Smooth muscle cell (in vitro differentiated cells): ENCODE measurements around the gene TLX3. TPM values are rescaled to one million over a fixed set of nuclear protein-coding genes. Genes with fewer than 3 reads are reported as not detected.
"Not testable (repeated sequence)": the region's sequence is repeated elsewhere in the genome, so short reads cannot be mapped to it uniquely, and the experiment has no call there.

Experiments
- DNase-seq: peaks from one replicate; lab custom pipeline; 2025; ENCODE audit not compliant: unreplicated experiment; lab: John Stamatoyannopoulos, UW
- H2AFZ ChIP-seq: fragments of 200-600 bp; sonication (generic); 2 replicates; pipeline ENCODE4 v1.6.0; 2016; ENCODE audit warnings: antibody characterized with exemption, low read depth, mild to moderate bottlenecking
- H3F3A ChIP-seq: fragments of 200-600 bp; sonication (generic); 2 replicates; pipeline ENCODE4 v1.6.0; 2017; ENCODE audit warnings: antibody characterized with exemption, low read depth
- H3K27ac ChIP-seq: fragments of 200-600 bp; sonication (generic); 2 replicates; pipeline ENCODE4 v1.5.1; 2016; ENCODE audit warnings: low read depth, mild to moderate bottlenecking
- H3K27me3 ChIP-seq: fragments of 200-600 bp; sonication (generic); 2 replicates; pipeline ENCODE4 v1.6.1; 2016; ENCODE audit warnings: low read depth, mild to moderate bottlenecking
- H3K36me3 ChIP-seq: fragments of 200-600 bp; sonication (generic); 2 replicates; pipeline ENCODE4 v1.5.1; 2016; ENCODE audit warnings: low read depth
- H3K4me1 ChIP-seq: fragments of 200-600 bp; sonication (generic); 2 replicates; pipeline ENCODE4 v1.5.1; 2016; ENCODE audit warnings: low read depth
- H3K4me2 ChIP-seq: fragments of 200-600 bp; sonication (generic); 2 replicates; pipeline ENCODE4 v1.6.0; 2016; ENCODE audit warnings: mild to moderate bottlenecking
- H3K4me3 ChIP-seq: fragments of 200-600 bp; sonication (generic); 2 replicates; pipeline ENCODE4 v1.5.1; 2016; ENCODE audit warnings: mild to moderate bottlenecking
- H3K79me2 ChIP-seq: fragments of 200-600 bp; sonication (generic); 2 replicates; pipeline ENCODE4 v1.6.0; 2016; ENCODE audit warnings: low read depth, mild to moderate bottlenecking
- H3K9ac ChIP-seq: fragments of 200-600 bp; sonication (generic); 2 replicates; pipeline ENCODE4 v1.6.0; 2016; ENCODE audit warnings: low read depth
- H3K9me3 ChIP-seq: fragments of 200-600 bp; sonication (generic); replicated peaks from 2 replicates; pipeline ENCODE4 v1.5.1; 2016; ENCODE audit warnings: low read depth
- H4K20me1 ChIP-seq: fragments of 200-600 bp; sonication (generic); 2 replicates; pipeline ENCODE4 v1.6.0; 2016; ENCODE audit warnings: low read depth
- CTCF ChIP-seq: fragments of 200-600 bp; sonication (generic); IDR thresholded peaks from 2 replicates; pipeline ENCODE4 v1.5.1; 2017; ENCODE audit warnings: borderline replicate concordance, mild to moderate bottlenecking, antibody characterized with exemption; ENCODE audit not compliant: insufficient read depth, poor library complexity, severe bottlenecking
- WGBS: methylation state at CpG from one replicate; pipeline ENCODE4 v1.1.7; 2016; ENCODE audit warnings: low lambda C conversion rate; 5-methylcytosine and 5-hydroxymethylcytosine counted together
- polyA plus RNA-seq: library from polyadenylated mRNA; unstranded; fragments of >200 nt; fragmentation: Nextera tagmentation; extraction: Ambion mirVana; gene quantifications from 2 replicates; pipeline ENCODE4 v1.2.1, GENCODE V29; 2016
- total RNA-seq: library from RNA; depleted of rRNA; stranded (reverse); fragments of >200 nt; gene quantifications from 2 replicates; pipeline ENCODE4 v1.2.3, GENCODE V29; 2014

The TLX3 gene
- total and polyA plus RNA-seq, 2 experiments from 2014 or later, result 0.10 TPM; not detected in 1

GRCh38 chr5:171291371-171291770 is 17.7 kb upstream of the TLX3 start:
- Histone ChIP-seq H3K36me3 (no peaks in the 10 kb centered on the region), H3K4me3 (no peak overlapping the region), H3K4me1 (peaks cover 6% of the 10 kb centered on the region), H3K27ac (no peak overlapping the region), H3K27me3 (no peaks in the 10 kb centered on the region), H3K4me2 (no peak overlapping the region), H3K79me2 (no peaks in the 10 kb centered on the region), H3F3A (peaks cover 11% of the 10 kb centered on the region), H3K9me3 (no peaks in the 10 kb centered on the region), H3K9ac (no peak overlapping the region), H2AFZ (no peak overlapping the region), H4K20me1 (no peaks in the 10 kb centered on the region)
- 81% methylated on average over 4 of the region's 4 CpGs for WGBS
- no peak for DNase-seq
- no peak for TF ChIP-seq CTCF

- H3K27ac ChIP-seq, result peak overlapping the region; percentile 59
- no peaks in the 10 kb centered on the region for H3K9me3 ChIP-seq
- H3K9ac ChIP-seq, result no peak overlapping the region
- H3F3A ChIP-seq, result peaks cover 14% of the 10 kb centered on the region
- no peak overlapping the region for H2AFZ ChIP-seq
- H3K4me2 ChIP-seq, result peak overlapping the region; percentile 61
- no peaks in the 10 kb centered on the region for H3K36me3 ChIP-seq
- no peaks in the 10 kb centered on the region for H4K20me1 ChIP-seq
- H3K79me2 ChIP-seq, result no peaks in the 10 kb centered on the region
- no peak for TF ChIP-seq CTCF
- no peak for DNase-seq
- H3K27me3 ChIP-seq, result no peaks in the 10 kb centered on the region
- no peak overlapping the region for H3K4me3 ChIP-seq
- H3K4me1 ChIP-seq, result peaks cover 6% of the 10 kb centered on the region
- WGBS, result 67% methylated on average over 1 of the region's 1 CpG
Measured at GRCh38 chr5:171295299-171295698, 13.7 kb upstream of the TLX3 start.

- Histone ChIP-seq H2AFZ (no peak overlapping the region), H3K4me2 (peak overlapping the region; percentile 61), H3K27ac (peak overlapping the region; percentile 59), H3F3A (peaks cover 14% of the 10 kb centered on the region), H3K4me1 (peaks cover 6% of the 10 kb centered on the region), H3K79me2 (no peaks in the 10 kb centered on the region), H3K27me3 (no peaks in the 10 kb centered on the region), H3K36me3 (no peaks in the 10 kb centered on the region), H4K20me1 (no peaks in the 10 kb centered on the region), H3K4me3 (no peak overlapping the region), H3K9me3 (no peaks in the 10 kb centered on the region), H3K9ac (no peak overlapping the region)
- 78% methylated on average over 5 of the region's 5 CpGs for WGBS
- no peak for DNase-seq
- no peak for TF ChIP-seq CTCF
Measured at GRCh38 chr5:171295801-171296200, 13.2 kb upstream of the TLX3 start.

- not testable (repeated sequence) for H4K20me1 ChIP-seq, H3K27me3 ChIP-seq, H2AFZ ChIP-seq, H3K36me3 ChIP-seq, H3K9me3 ChIP-seq, H3K79me2 ChIP-seq, H3K4me3 ChIP-seq, H3K4me2 ChIP-seq, H3K27ac ChIP-seq, H3K9ac ChIP-seq, DNase-seq, H3K4me1 ChIP-seq
- H3F3A ChIP-seq, result peaks cover 14% of the 10 kb centered on the region
- WGBS, result 94% methylated on average over 6 of the region's 6 CpGs
Measured at GRCh38 chr5:171297941-171298340, 11.1 kb upstream of the TLX3 start.
